ENCODE data around the gene MMP28.

Gene MMP28, protein sequence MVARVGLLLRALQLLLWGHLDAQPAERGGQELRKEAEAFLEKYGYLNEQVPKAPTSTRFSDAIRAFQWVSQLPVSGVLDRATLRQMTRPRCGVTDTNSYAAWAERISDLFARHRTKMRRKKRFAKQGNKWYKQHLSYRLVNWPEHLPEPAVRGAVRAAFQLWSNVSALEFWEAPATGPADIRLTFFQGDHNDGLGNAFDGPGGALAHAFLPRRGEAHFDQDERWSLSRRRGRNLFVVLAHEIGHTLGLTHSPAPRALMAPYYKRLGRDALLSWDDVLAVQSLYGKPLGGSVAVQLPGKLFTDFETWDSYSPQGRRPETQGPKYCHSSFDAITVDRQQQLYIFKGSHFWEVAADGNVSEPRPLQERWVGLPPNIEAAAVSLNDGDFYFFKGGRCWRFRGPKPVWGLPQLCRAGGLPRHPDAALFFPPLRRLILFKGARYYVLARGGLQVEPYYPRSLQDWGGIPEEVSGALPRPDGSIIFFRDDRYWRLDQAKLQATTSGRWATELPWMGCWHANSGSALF
- total RNA-seq, result 0.11 to 1.7 (median 0.14) reads per million in 3 experiments

DNA sequence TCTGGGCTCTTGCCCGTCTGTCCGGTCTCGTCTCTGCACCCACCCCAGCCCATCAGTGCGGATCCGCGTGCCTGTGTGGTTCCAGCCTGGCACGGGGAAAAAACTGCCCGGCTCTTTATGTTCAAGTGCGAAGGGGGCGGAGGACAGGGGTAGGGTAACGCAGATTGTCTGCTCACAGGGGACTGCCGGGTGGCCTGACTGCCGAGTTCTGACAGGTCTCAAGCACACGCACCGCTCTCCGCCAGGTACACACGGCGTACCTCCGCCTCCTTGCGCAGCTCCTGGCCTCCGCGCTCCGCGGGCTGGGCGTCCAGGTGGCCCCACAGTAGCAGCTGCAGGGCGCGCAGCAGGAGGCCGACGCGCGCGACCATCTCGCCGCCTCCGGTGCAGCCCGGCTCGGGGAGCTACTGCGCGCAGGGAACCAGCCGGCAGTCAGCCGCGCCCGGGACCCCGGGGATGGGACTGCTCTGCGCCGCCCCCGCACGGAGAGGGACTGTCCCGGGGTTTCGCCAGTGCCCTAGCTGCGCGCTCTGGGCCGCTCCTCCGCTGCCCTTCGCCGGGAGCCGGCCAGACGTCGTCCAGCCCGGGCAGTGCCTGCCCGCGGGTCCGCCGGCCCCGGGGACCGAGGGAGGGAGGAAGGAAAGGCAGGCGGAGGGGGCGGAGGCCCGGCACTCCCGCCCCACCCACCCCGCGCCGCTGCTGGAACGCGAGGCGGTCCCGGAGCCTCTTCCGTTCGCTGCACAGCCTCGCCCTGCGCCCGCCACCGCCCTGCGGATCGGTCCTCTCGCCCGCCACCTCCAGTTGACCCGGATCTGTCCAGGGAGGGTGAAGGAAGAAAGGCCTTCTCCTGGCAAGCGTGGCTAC is at the start of gene MMP28:
TSS of gene MMP28 (minus strand) at position 635 of the 864 bp plus-strand sequence. CDS start at position 371, 264 bp downstream.
- peak; percentile 8 for DNase-seq

DNA sequence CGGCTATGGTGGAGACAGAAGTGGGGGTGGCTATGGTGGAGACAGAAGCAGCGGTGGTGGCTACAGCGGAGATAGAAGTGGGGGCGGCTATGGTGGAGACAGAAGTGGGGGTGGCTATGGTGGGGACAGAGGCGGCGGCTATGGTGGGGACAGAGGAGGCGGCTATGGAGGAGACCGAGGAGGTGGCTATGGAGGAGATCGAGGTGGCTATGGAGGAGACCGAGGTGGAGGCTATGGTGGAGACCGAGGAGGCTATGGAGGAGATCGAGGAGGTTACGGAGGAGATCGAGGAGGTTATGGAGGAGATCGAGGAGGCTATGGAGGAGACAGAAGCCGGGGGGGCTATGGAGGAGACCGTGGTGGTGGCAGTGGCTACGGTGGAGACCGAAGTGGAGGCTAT is 49.1 kb upstream of the MMP28 start:
- no peak for DNase-seq

DNA sequence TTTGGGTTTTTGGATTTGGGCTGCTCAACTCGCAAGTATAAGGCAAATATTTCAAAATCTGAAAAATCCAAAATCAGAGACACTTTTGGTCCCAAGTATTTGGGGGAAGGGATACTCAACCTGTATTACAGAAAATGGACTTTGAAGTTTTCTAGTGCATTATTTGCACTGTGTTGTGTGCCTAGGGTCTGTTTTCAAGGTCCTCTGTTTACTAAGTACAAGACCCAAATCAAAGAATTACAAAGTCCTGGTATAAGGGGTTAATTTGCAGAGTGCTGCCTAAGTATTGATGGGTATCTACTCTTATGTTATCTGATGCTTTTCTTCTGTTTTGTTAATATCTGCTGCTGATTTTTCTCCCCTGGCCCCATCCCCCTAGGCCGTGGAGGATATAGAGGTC is 48.3 kb upstream of the MMP28 start:
- DNase-seq, result no peak

DNA sequence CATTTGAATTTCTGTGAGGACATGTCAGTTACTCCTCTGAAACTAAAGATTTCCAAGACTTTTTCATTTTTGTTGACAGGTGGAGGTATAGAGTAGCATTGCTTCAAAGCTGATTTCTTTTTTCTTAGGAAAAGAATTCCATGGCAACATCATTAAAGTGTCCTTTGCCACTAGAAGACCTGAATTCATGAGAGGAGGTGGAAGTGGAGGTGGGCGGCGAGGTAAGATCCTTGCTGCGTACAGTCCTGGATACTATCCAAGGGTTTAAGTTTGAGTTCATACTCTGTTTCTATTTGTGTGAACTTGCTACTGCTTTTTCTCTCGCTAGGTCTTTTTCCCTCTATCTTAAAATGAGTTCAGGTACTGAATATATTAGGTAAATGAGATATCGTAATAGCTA is 46.8 kb upstream of the MMP28 start:
- DNase-seq, result no peak

DNA sequence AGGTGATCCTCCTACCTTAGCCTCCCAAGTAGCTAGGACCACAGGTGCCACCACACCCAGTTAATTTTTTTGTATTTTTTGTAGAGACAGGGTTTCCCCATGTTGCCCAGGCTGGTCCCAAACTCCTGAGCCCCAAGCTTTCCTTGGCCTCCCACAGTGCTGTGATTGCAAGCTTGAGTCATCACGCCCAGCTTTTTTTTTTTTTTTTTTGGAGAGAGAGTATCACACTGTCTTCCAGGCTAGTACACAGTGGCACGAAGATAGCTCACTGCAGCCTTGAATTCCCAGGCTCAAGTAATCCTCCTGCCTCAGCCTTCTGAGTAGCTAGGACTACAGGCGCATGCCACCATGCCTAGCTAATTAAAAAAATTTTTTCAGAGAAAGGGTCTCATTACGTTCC is 46.1 kb upstream of the MMP28 start:
- no peak for DNase-seq

DNA sequence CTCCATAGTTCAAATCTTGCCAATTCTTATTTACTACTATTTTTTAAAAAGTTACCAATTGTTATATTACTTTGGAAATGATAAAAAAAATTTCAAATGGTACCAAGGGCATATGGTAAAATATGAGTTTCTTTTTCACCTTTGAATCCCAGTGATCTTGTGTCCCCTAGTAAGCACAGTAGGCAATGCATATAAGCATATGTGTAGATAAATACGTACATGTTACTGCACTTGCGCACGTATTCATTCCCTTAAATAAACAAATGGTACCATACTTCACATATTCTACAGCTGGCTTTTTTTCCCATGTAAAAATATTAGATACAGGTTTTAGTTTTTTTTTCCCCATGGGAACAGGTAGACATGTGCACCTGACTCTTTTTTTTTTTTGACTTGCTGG is 45.7 kb upstream of the MMP28 start:
- no peak for DNase-seq

DNA sequence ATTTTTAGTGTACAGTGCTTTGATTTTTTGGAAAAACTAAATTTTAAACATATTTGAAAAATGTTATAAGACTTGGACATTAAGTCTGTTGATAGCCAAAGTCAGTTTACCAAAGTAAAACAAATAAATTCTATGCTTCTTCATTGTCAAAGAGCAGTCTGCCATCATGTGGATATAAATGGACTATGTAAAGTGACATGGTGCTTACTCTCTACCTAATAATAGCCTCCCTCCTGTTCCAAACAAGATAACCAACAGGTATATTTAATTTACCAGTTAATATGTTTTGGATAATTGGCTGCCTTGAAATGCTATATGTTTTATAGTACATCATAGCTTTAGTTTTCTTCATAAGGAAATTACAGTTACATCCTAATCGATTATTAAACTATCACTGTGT is 29.8 kb upstream of the MMP28 start:
- no peak for DNase-seq

DNA sequence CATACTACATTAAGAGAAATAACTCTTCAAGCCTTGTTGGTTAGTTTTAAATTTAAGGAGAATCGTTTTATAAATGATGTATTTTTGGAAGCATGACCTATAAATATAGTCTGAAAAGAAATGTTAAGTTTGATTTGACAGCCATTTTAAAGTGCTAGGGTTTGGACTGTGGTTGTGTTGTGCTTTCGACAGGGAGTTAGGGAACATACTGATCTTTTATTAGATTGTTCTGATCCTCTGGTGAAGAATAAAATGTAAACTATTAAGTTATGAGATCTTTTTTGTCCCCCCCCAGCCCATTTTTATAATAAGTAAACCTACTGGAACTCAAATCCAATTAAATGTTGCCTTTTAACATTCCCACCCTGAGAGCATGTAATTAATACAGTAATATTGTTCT is 25.9 kb upstream of the MMP28 start:
- no peak for DNase-seq

DNA sequence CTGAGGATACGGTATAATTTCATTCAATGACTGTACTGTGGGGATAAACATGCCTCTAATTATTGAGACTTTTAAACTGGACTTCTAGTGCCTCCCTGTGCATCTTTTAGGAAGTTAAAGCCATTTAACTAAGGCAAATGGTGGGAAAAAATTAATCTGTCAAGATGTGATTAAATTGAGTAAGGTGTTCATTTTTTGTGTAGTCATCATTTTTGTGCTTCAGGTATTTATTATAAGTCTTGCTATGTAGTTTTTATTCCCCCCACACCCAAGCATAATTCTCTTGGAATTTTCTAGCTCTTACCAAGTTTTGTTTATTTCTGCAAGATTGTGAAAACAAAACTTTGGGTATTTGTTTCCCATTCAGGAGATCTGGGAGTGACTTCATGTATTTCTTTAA is 24.0 kb upstream of the MMP28 start:
- DNase-seq, result no peak

DNA sequence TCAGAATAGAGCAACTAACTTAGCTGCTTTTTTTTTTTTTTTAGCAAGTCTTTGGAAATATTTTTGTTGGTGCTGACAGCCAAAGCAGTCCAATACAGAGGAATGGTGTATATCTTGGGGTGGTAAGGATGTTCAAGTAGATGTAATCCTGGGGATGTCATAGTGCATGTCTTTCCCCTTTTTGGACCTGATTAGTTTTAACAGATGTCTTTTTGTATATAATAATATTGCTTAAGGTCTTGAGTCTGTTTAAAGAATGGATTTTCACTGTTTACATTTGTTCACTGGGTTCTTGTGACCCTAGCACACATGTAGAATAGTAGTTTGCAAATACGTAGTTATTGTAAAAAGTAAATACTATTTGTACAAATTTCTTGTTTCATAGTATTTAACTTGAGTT is 21.8 kb upstream of the MMP28 start:
- DNase-seq, result no peak

DNA sequence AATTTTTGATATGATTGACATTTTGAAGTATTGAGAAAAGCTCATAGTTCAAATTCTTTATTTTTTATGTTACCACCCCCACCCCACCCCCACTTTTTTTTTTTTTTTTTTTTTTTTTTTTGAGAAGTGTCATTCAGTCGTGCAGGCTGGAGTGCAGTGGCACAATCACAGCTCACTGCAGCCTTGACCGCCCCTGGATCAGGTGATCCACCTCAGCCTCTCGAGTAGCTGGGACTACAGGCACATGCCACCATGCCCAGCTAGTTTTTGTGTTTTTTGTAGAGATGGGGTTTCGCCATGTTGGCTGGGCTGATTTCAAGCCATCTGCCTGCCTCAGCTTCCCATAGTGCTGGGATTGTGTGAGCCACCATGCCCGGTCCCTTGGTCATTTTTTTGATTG is 21.3 kb upstream of the MMP28 start:
- no peak for DNase-seq

DNA sequence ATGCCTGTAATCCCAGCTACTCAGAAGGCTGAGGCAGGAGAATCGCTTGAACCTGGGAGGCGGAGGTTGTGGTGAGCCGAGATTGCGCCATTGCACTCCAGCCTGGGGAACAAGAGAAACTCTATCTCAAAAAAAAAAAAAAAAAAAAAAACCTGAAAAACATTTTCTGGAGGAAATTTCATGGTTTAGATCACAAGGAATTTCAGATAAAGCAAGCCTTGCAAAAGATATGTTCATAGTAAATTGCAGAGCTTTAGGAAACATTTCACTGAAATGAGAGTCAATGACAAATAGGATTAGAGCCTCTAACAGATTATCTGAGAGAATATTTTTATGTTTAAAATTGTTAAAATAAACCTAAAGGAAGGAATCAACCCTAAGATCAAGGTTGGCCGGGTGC is 17.0 kb upstream of the MMP28 start:
- no peak for DNase-seq

DNA sequence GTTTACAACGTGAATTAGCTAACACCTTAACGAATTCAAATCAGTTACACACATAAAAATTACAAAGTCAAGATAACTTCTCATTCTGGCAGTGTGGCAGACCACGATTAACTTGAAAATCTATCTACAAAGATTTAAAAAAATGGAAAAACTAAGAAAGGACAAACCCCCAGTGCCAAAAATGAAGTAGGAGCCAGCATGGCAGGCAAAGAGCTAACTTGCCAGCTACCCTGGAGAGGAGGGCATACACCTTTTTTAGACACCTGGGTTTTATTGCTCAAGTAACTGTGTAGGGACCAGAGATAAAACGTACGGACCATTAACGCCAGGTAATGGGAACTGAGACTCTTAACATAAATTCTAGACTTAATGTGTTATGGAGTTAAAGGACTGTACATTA is 16.3 kb upstream of the MMP28 start:
- DNase-seq, result no peak

DNA sequence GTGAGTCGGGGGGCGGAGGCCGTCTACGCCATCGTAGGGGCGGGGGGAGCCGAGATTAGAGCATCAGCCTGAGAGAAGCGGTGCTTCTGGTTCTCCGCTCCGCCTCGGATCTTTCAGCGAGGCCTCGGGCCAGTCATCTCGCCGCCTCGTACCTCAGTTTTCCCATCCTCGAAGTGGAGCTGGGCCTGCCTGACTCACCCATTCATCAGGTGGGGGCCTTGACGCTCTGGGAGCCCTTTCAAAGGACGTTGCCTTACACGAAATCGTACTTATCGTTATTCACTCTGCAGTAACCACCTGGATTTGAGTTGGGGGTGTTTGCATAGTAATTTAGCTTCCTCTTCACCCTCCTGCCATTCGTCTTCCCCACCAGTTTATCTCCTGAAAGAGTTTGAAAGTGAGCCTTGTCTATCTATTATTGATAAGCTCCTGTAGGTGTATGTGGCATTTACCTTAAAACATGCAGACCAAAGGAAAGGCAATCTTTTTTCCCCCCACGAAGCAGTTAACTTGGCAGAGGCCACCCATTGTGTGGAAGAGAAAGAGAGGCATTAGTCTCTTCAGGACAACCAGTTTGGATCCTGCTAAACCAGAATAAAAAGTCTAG is 14.5 kb upstream of the MMP28 start:
- peak; percentile 3 for DNase-seq

DNA sequence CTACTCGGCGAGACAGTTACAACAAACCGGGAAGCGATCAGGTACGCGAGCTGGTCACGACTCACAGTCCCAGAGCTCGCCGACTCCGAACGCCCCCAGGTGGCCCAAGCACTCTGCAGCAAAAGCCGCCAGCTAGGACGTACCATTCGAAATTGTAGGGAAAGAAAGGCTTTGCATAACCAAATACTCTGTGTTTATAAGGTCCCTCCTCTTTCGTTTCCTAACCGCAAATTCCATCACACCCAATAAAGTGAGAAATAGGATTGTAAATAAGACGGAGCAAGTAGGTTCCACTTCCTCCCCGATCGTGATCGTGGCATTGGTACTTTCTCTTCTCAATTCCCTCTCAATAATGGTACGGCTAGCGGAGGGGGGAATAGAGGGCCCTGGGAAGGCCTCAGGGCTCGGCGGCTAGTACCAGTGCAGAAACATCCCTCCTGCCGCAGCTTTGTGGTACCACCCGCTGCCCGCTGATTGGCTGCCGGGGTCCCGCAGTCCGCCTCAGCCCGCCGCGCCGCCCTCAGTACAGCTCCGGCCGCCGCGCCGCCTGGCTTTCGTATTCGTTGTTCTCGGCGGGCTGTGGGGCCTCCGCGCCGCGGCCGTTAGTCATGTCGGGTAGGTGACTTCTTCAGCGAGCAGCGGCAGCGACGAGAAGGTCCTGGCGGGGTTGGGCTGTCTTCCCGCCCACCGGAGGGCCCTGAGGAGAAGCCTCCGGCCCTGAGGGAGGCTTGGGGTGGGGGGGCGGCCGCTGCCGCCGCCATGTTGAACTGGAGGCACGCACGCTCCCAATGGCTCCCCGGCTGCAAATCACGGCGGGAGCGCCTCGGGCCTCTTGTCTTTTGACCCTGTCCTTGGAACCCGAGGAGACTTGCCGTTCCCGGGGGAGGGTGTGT is 13.8 kb upstream of the MMP28 start, which contains the start of gene TAF15:
TSS of gene TAF15 (plus strand) at position 523 of the 893 bp plus-strand sequence. CDS start at position 609, 86 bp downstream.
- peak; percentile 97 for DNase-seq

DNA sequence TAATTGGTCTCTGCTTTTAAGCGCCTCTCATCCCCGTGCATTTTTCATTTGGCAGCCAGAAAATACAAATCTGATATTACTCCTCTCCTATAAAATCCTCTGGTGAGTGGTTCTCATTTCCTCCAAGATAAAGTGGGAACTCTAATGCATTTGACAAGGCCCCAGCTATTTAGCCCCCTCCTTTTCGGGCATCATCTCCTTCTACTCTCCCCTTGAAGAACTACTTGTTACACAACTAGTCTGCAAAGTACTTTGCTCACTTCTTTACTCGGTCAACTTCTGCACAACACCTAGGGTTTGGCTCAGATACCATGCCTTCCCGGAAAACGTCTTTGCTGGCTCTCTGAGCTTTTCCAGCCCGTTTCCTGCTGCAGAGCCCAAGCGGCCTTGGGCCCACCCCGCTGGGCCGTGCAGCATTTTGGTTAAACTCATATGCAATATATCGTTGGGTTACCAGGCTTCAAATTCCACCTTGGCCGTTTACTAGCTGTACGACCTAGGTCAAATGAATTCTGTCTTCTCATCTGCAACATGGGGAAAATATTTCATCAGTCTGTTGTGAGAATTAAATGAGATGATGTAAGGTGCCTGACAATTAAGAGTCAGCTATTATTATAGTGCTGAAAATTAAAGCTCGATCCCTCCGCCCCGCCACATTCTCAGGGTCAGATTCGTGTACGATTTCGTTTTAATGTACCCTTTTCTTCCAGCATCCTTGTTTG is 13.0 kb upstream of the MMP28 start:
- no peak for DNase-seq

DNA sequence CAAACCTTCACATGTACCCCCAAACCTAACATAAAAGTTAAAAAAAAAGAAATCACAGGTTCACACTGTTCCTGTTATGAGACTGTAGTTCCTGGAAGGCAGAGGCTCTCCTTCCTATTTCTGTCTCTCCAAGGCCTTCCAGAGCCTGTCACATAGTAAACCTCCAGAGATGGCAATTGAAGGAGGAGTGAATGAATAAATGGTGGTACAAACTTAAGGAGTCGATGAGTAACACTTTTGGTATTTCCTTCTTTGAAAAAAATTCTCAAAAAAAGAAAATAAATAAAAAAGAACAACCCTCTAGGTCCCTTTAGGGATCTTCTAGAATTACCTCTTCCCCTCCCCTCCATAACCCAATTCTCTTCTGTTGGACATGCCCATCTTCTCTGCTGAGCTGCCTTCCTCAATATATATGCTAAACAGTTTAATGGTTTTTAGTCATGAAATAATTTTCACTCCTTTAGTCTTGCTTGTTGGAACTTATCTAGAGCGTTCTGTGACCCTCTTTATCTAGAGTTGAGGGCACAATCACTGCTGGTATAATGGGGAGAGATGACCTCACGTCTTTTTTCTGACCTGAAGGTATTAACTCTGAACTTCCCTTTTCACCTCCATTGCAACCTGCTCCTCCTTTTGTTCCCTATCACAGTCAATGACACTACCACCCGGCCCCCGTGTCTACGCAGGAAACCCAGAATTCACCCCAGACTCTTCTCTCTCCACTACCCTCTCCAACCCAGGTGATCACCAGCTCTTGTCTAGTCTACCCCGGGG is 12.1 kb upstream of the MMP28 start:
- no peak for DNase-seq

DNA sequence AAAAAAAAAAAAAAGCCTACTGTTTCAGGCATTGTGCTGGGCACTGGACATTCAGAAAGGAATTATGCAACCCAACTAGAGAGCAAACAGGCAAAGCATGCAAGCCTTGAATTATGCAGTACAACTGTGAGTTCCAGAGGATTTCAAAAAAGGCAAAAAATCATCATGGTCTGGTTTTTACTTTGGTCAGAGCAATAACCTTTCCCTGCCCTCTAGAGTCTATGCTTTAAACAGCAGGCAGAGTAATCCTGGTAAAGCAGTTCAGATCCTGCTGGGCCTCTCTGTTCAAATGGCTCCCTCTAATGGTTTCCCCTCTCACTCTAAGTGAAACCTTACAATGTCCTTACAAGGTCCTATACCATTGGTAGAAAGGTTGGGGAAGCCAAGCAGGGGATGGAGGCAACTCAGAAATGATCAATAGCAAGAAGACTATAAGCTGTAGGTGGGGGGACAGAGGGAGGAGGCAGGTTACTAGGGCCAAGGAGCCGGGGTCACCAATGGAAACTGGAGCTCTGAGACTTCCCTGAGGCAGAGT is 9.3 kb upstream of the MMP28 start:
- DNase-seq, result peak; percentile 63

DNA sequence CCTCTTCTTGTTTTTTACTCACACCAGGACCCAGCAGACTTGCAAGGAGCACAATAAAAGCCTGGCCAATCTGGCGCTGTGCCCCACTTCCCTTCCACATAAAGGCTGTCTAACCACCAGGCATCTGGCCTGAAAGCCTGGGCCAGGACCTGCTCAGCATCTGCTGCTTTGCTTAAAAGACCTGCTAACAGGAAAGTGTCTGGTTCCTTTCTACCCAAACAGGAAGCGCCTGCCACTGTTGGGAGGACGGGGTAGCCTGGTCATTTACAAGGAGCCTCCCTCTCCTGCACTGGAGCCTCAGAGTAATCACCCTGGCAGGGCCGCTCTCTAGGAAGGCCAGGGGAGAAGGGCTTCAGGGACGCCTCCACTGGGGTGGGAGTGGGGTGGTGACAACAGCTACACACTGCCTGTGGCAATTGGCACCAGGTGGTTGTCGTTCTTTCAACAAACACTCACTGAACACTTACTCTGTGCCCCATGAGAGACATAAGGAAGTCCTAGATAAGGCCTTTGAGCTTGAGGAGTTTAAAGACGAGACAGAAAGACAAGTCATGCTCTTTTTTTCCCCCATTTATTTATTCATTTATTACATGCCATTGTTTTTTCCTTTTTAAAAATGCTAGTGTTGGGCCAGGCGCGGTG is 6.3 kb upstream of the MMP28 start:
- DNase-seq, result no peak

DNA sequence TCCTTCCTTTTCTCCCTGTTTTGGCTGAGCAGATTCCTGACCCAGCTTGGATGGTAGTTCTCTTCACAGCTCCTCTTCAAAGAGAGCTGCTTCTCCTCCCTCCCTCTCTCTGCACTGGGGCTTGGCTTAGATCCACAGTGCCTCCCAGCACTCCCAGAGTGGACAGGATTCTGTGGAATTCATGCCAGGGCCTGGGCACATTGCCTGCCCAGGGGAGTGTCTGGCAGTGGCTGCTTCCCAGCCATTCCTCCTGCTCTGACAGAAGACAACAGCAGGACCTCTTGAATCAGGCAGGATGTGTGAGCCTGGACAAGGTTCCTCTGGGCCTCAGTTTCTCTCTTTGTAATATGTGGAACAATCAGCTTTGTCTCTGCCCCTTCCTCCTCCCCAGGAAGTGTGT is 4.5 kb upstream of the MMP28 start:
- DNase-seq, result no peak
